Keratinocyte (primary cell): Measurements from ENCODE around the gene PHRF1. TPM values are rescaled to one million over a fixed set of nuclear protein-coding genes. Genes with fewer than 3 reads are reported as not detected.

Experiments
- DNase-seq: peaks from one replicate; pipeline ENCODE4 v3.0.0-alpha.2; 2011; ENCODE audit warnings: low read depth, missing footprints, low spot score
- FAIRE-seq: peaks from 2 replicates; lab custom pipeline; 2011; peaks lifted over from hg19 to GRCh38; lab: Jason Lieb, UNC
- H2AFZ ChIP-seq: 2 replicates; pipeline ENCODE4 v1.6.0; 2012; ENCODE audit warnings: low read length, control low read depth, inconsistent platforms; ENCODE audit not compliant: control insufficient read depth
- H3K27ac ChIP-seq: 2 replicates; pipeline ENCODE4 v1.5.1; 2011; ENCODE audit warnings: low read length; ENCODE audit not compliant: control insufficient read depth, insufficient read depth
- H3K27me3 ChIP-seq: 3 replicates; pipeline ENCODE4 v1.6.0; 2011; ENCODE audit warnings: low read length; ENCODE audit not compliant: control insufficient read depth, insufficient read depth; ENCODE audit errors: extremely low read depth
- H3K36me3 ChIP-seq, 2 experiments: 2 replicates in 1 of 2; 3 replicates in 1 of 2; pipeline ENCODE4 v1.5.1; 2011; ENCODE audit warnings: low read length in 2 of 2, mild to moderate bottlenecking in 1 of 2; ENCODE audit not compliant: control insufficient read depth in 2 of 2, insufficient read depth in 2 of 2; ENCODE audit errors: extremely low read depth in 1 of 2
- H3K4me1 ChIP-seq: 3 replicates; pipeline ENCODE4 v1.5.1; 2011; ENCODE audit warnings: low read length; ENCODE audit not compliant: control insufficient read depth, insufficient read depth; ENCODE audit errors: extremely low read depth
- H3K4me2 ChIP-seq: 3 replicates; pipeline ENCODE4 v1.6.0; 2011; ENCODE audit warnings: low read depth, low read length; ENCODE audit not compliant: control insufficient read depth, insufficient read depth; ENCODE audit errors: extremely low read depth
- H3K4me3 ChIP-seq, 3 experiments: fragments of 200-600 bp in 1 of 3; sonication (generic) in 1 of 3; 2 replicates in 2 of 3; 3 replicates in 1 of 3; pipeline ENCODE4 v1.5.1; 2011 to 2016; ENCODE audit warnings: low read length in 3 of 3, mild to moderate bottlenecking in 3 of 3, control low read depth in 2 of 3, inconsistent platforms in 1 of 3, low read depth in 1 of 3, mixed read lengths in 1 of 3, mixed run types in 1 of 3, moderate library complexity in 1 of 3; ENCODE audit not compliant: control insufficient read depth in 2 of 3, insufficient read depth in 2 of 3; ENCODE audit errors: extremely low read depth in 1 of 3
- H3K79me2 ChIP-seq: 2 replicates; pipeline ENCODE4 v1.6.0; 2012; ENCODE audit warnings: low read length; ENCODE audit not compliant: control insufficient read depth, insufficient read depth
- H3K9ac ChIP-seq: 3 replicates; pipeline ENCODE4 v1.6.0; 2011; ENCODE audit warnings: low read length; ENCODE audit not compliant: control insufficient read depth, insufficient read depth; ENCODE audit errors: extremely low read depth
- H3K9me1 ChIP-seq: 3 replicates; pipeline ENCODE4 v1.6.0; 2011; ENCODE audit warnings: low read length; ENCODE audit not compliant: control insufficient read depth, insufficient read depth; ENCODE audit errors: extremely low read depth
- H3K9me3 ChIP-seq: 2 replicates; pipeline ENCODE4 v1.5.1; 2012; ENCODE audit warnings: low read depth, low read length; ENCODE audit not compliant: control insufficient read depth
- H4K20me1 ChIP-seq: 3 replicates; pipeline ENCODE4 v1.6.0; 2011; ENCODE audit warnings: low read length; ENCODE audit not compliant: control insufficient read depth, insufficient read depth; ENCODE audit errors: extremely low read depth
- EZH2 ChIP-seq: IDR thresholded peaks from one replicate; pipeline ENCODE4 v1.6.1; 2012; ENCODE audit warnings: inconsistent platforms, mild to moderate bottlenecking, low read length, moderate library complexity
- dilution Hi-C: fragments of 300-500 bp; cut with MboI; formaldehyde crosslinking; loops from one replicate; pipeline ENCODE4 v1.7.0; 2020; ENCODE audit warnings: low sequenced_read_pairs; ENCODE audit not compliant: extremely low pct_ligation_motif_present
- polyA plus RNA-seq, 5 experiments: library from polyadenylated mRNA; depleted of rRNA in 3 of 5; stranded (reverse) in 3 of 5; stranded (forward) in 1 of 5; unstranded in 1 of 5; fragments of >200 nt; gene quantifications; 1 replicate in 1 of 5; 2 replicates in 3 of 5; 3 replicates in 1 of 5; pipeline versions ENCODE4 v1.2.1 to v1.2.3, GENCODE V29; 2011 to 2012; ENCODE audit warnings: missing spikeins in 2 of 5, low read depth in 1 of 5, low replicate concordance in 1 of 5
- TF ChIP-seq, protein P1 (sequence below), 3 experiments: IDR thresholded peaks in 1 of 3; conservative IDR thresholded peaks in 1 of 3; optimal IDR thresholded peaks in 1 of 3; 2 replicates in 2 of 3; 3 replicates in 1 of 3; pipeline versions ENCODE3 to v1.5.1; 2011; ENCODE audit warnings: low read length in 3 of 3, mild to moderate bottlenecking in 3 of 3, moderate library complexity in 2 of 3, control low read depth in 1 of 3, inconsistent platforms in 1 of 3; ENCODE audit not compliant: insufficient read depth in 2 of 3; ENCODE audit errors: extremely low read depth in 1 of 3

Gene PHRF1
- polyA plus RNA-seq, 1 donor (not counting 4 experiments of a cell fraction or from before 2014, with no cell fraction given): 10.7 TPM

DNA sequence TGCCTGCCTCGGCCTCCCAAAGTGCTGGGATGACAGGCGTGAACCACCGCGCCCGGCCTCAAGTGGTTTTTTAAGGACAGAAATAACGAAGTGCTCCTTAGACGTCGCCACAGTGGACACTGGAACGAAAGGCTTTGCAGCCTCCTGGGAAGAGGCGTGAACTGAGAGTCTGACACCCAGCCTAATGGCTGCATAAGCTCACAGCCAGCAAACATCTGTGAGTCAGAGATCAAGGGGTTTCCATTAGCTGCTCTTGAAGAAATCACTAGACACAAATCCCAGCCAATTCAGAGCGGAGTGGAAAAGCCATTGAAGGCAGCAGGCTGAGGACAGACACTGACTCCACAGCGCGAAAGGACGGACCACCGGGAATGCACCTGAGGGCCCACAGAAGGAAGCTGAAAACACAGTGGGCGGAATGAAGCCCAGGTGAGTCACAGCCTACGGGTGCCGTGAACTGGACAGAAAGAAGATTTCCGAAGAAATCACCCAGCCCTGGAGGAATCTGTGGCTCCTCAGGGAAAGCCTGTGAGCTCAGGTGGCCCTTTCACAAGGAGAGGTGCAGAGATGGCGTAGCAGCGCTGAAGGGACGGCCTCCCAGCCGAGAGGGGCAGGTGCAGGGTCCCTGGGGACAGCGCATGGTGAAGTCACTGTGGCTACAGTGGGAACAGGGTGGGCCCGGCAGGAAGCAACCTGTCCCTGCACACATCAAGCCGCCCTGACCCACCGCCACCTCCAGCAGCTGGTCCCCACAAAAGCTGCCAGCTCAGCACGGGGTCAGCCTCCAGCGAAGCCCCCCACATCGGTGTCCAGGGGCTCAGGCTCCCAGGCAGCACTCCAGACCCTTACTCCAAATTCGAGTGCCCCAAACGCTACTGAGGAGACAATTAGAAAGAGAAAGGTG, 27.3 kb upstream of the PHRF1 start:
- FAIRE-seq (no peak), DNase-seq (no peak)
- Histone ChIP-seq H4K20me1 (no peaks in the 10 kb centered on the region), H3K36me3 (no peaks in the 10 kb centered on the region), H3K9me3 (no peaks in the 10 kb centered on the region), H3K9ac (no peak overlapping the region), H3K79me2 (no peaks in the 10 kb centered on the region), H3K27me3 (peaks cover 13% of the 10 kb centered on the region), H3K4me2 (no peak overlapping the region), H2AFZ (no peak overlapping the region), H3K4me1 (no peaks in the 10 kb centered on the region), H3K4me3 (no peak overlapping the region), H3K9me1 (no peaks in the 10 kb centered on the region), H3K27ac (no peak overlapping the region)
- TF ChIP-seq EZH2: no peak
- dilution Hi-C loops: no loop called here

DNA sequence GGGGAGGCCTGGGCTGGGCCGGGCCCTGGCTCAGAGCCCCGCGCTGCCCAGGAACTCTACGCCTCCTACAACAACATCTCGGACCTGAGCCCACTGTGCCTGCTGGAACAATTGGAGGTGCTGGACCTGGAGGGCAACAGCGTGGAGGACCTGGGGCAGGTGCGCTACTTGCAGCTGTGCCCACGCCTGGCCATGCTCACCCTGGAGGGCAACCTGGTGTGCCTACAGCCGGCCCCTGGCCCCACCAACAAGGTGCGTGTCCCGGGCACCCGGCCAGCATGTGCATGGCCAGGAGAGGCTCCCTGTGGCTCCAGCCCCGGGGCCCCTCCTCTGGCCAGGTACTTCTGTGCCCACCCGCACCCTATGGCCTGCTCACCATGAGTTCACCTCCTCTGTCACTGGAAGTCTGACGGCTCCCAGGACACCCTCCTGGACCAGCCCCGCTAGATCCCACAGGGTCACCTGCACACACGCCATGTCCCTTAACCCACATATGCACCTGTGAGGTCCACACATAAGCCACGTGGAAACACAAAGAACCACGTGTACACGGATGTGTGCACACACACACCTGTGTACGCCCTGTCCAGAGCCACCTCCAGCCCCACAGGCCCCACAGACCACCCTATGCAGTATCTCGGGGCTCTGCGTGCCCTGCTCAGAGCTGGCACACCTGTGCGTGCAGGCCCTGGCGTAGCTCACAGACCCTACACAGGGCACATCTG, 26.1 kb upstream of the PHRF1 start:
- no peaks in the 10 kb centered on the region for H3K9me3 ChIP-seq
- dilution Hi-C loops: no loop called here
- TF ChIP-seq, protein P1, sequence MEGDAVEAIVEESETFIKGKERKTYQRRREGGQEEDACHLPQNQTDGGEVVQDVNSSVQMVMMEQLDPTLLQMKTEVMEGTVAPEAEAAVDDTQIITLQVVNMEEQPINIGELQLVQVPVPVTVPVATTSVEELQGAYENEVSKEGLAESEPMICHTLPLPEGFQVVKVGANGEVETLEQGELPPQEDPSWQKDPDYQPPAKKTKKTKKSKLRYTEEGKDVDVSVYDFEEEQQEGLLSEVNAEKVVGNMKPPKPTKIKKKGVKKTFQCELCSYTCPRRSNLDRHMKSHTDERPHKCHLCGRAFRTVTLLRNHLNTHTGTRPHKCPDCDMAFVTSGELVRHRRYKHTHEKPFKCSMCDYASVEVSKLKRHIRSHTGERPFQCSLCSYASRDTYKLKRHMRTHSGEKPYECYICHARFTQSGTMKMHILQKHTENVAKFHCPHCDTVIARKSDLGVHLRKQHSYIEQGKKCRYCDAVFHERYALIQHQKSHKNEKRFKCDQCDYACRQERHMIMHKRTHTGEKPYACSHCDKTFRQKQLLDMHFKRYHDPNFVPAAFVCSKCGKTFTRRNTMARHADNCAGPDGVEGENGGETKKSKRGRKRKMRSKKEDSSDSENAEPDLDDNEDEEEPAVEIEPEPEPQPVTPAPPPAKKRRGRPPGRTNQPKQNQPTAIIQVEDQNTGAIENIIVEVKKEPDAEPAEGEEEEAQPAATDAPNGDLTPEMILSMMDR (optimal IDR thresholded peaks at IDR 0.05 in 1 of 3, IDR thresholded peaks at IDR 0.05 in 1 of 3, conservative IDR thresholded peaks at IDR 0.05 in 1 of 3; ENCODE audit: extremely low read depth in 1 of 3, insufficient read depth in 2 of 3, low read length in 3 of 3): no peak
- TF ChIP-seq EZH2: no peak
- no peaks in the 10 kb centered on the region for H3K9me1 ChIP-seq
- FAIRE-seq: no peak
- H3K4me1 ChIP-seq: no peaks in the 10 kb centered on the region
- H3K79me2 ChIP-seq: no peaks in the 10 kb centered on the region
- H3K27me3 ChIP-seq: peaks cover 11% of the 10 kb centered on the region
- no peak overlapping the region for H2AFZ ChIP-seq
- no peaks in the 10 kb centered on the region for H3K36me3 ChIP-seq
- H4K20me1 ChIP-seq: no peaks in the 10 kb centered on the region
- DNase-seq: no peak
- no peak overlapping the region for H3K27ac ChIP-seq
- no peak overlapping the region for H3K9ac ChIP-seq
- no peak overlapping the region for H3K4me2 ChIP-seq
- H3K4me3 ChIP-seq: no peak overlapping the region
